ENCODE results near the gene ACAA1.
"Not testable (repeated sequence)": the region's sequence is repeated elsewhere in the genome, so short reads cannot be mapped to it uniquely, and the experiment has no call there.

The ACAA1 gene

DNA sequence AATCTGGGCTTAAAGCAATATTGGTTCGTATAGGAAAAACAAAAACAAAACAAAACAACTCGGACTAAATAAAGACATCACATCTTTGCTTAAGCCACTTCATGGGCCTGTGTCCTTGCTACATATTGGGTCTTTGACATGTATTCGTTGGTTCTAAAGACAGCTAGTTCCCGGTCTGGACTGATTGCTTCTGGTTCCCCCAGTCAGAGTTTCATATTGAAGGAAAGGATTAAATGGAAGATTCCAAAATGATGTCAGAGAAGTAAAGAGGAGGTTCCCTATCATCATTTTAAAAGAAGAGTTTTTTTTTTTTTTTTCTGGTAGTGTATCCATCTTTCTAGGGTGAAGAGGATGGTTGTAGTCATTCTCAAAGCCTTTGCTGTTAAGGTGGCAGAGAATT is 30.7 kb upstream of the ACAA1 start:
- no peak overlapping the region for H3K27ac ChIP-seq
- TF ChIP-seq, protein P1, sequence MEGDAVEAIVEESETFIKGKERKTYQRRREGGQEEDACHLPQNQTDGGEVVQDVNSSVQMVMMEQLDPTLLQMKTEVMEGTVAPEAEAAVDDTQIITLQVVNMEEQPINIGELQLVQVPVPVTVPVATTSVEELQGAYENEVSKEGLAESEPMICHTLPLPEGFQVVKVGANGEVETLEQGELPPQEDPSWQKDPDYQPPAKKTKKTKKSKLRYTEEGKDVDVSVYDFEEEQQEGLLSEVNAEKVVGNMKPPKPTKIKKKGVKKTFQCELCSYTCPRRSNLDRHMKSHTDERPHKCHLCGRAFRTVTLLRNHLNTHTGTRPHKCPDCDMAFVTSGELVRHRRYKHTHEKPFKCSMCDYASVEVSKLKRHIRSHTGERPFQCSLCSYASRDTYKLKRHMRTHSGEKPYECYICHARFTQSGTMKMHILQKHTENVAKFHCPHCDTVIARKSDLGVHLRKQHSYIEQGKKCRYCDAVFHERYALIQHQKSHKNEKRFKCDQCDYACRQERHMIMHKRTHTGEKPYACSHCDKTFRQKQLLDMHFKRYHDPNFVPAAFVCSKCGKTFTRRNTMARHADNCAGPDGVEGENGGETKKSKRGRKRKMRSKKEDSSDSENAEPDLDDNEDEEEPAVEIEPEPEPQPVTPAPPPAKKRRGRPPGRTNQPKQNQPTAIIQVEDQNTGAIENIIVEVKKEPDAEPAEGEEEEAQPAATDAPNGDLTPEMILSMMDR (IDR thresholded peaks at IDR 0.05) = no peak
- TF ChIP-seq ZFX (IDR thresholded peaks at IDR 0.05; ENCODE audit: borderline replicate concordance) = no peak

DNA sequence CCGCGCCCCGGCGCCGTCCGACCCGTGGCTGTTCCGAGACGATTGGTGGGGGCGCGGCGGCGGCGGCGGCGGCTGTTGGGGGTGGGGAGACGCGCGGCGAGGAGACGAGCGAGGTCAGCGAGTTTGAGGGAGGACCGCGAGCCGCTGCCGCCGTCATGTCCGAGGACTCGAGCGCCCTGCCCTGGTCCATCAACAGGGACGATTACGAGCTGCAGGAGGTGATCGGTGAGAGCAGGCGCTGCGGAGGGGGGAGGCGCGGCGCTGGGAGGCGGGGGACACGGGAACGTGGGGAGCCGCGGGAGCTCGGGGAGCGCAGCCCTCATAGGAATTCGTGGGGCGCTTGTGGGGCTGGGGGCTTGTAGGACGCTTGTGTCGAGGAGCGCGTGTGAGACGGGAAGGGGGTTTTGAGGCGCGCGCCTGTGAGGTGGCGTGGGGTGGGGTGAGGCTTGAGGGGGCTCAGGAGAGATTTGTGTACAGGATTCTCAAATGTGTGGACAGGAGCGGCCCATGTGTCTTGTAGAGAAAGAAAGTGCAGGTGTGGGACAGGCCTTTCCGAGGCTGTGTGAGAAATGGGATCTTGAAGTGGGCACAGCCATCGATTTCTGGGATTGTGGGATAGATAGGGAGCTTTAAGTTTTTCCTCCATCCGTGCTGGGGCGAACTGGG is 28.9 kb upstream of the ACAA1 start:
- peak overlapping the region; percentile 93 for H3K27ac ChIP-seq

DNA sequence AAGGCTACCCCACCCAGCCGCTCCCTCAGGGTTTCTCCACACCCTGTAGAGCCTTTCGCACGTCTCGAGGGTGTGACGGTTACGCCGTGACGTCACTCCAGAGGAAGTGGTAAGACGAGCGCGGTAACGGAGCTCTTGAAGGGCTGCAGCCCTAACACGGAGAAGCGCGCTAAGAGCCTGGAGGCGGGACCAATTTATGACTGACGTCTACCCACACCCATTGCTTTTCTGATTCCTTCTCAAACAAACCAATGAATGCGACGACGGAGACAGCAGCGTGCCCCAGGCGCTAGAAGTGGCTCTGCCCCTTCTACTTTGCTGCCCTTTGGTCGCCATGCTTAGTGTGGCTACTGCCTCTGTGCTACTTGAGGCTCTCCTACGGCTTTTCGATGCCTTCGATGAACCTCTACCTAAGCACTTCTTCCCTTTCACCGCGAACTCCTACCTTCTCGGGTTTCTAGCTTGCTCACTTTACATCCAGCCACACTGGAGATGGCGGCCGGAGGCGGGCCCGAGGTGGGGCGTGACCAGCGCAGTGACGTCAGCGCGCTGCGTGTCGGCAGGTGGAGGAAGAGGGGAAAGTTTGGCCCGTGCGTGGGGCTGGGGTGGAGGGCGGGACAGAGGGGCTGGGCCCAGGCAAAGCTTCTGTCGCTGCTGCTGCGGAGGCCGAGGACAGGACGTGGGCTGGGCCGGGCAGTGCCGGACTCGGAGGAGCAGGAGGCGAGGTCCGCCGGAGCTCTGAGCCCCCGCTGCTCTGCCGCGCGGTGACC is 28.2 kb upstream of the ACAA1 start, which contains the start of gene OXSR1:
Gene OXSR1 (plus strand): TSS at position 586 of the 770 bp plus-strand sequence. CDS start 340 bp downstream, outside the sequence.
- peak within 1 kb of the TSS; percentile 93 for H3K27ac ChIP-seq
- TF ChIP-seq, protein P1 (IDR thresholded peaks at IDR 0.05) = no peak
- no peak for TF ChIP-seq ZFX (IDR thresholded peaks at IDR 0.05; ENCODE audit: borderline replicate concordance)

More for the DNA sequence above, 28.9 kb upstream of the ACAA1 start:
- no peak for TF ChIP-seq ZFX (IDR thresholded peaks at IDR 0.05; ENCODE audit: borderline replicate concordance)
- TF ChIP-seq, protein P1 (IDR thresholded peaks at IDR 0.05) = peak; percentile 19

DNA sequence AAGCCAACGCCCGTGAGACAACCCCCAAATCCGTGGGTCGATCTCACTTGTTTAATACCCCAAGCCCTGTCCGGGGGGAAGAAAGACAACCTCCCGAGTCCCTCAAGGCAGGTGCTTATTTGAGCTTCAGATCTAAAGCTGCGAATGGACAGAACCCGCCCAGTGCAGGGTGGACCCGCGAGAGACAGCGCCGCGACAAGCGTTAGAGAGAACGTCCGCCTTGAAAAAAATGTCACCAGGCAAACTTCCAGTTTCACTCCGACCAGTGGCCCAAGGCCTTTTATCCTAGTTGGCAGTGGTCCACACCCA is 27.7 kb upstream of the ACAA1 start:
- peak overlapping the region; percentile 93 for H3K27ac ChIP-seq
- no peak for TF ChIP-seq ZFX (IDR thresholded peaks at IDR 0.05; ENCODE audit: borderline replicate concordance)
- TF ChIP-seq, protein P1 (IDR thresholded peaks at IDR 0.05) = no peak

DNA sequence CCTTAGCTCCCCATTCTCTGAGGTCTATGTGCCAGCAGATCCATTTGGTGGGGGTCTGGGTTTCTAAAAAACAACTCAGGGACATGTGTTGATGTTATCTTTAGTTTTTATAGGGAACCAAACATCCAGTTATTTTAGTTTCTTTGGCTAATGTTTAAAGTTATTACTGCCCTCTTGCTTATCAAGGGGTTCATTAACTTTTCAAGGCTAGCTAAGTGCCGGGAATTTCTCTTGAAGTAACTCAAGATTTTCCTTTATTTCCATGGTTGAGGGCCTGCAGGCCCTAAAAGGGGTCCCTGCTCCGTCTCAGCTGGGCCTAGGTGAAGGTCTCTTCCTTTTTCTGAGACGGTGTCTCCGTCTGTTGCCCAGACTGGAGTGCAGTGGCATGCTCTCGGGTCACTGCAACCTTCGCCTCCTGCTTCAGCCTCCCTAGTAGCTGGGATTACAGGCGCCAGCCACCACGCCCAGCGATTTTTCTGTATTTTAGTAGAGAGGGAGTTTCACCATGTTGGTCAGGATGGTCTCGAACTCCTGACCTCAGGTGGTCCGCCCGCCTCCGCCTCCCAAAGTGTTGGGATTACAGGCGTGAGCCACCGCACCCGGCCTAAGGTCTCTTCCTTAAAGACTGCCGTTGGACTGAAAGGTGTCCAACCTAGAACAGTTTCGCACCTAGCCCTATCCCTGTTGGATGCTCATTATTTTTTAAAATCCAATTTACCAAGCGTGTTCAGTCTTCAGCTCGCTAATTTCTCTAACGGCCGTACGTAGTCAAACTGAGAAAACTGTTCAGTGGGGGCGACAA is 27.1 kb upstream of the ACAA1 start:
- H3K27ac ChIP-seq = peak overlapping the region; percentile 93

DNA sequence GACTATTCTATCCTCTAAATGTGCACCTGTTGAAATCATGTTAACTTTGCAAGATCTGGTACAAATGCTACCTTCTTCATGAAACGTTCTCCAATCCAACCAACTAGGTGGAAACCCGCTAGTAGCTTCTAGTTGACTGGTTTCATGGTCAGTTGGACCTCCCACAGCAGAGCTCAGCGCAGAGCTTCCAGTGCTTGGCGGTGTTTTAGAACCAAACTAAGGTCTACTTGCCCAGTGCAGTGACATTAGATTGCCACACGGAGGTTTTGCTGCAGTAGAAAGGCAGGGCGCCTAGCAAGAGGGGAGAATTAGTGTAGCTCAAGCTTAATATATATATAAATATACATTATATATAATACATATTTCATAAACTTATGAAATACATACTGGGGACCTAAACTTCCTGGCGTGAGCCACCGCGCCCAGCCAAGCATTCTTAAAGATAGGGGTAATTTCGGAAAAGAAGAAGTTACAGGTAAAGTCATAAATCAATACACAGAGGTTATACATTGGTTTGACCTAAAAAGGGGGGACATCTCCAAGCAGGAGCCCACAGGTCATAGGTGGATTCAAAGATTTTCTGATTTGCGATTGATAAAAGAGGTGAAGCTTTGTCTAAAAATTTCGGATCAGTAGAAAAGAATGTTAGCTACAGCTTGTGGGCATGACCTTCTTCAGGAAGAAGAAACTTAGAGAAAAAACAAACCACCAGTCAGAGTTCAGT is 26.4 kb upstream of the ACAA1 start:
- TF ChIP-seq, protein P1 (IDR thresholded peaks at IDR 0.05) = peak; percentile 17
- no peak for TF ChIP-seq ZFX (IDR thresholded peaks at IDR 0.05; ENCODE audit: borderline replicate concordance)
- H3K27ac ChIP-seq = peak overlapping the region; percentile 93; the same call in 1 of the 2 replicates

More for the DNA sequence above, 27.1 kb upstream of the ACAA1 start:
- no peak for TF ChIP-seq ZFX (IDR thresholded peaks at IDR 0.05; ENCODE audit: borderline replicate concordance)
- TF ChIP-seq, protein P1 (IDR thresholded peaks at IDR 0.05) = no peak

DNA sequence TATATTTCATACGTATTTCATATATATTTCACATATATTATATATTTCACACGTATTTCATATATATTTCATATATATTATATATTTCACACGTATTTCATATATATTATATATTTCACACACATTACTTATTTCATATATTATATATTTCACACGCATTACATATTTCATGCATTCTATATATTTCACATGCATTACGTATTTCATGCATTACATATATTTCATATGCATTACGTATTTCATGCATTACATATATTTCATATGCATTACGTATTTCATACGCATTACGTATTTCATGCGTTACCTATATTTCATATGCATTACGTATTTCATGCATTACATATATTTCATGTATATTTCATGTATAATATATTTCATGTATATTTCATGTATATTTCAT is 23.8 kb upstream of the ACAA1 start:
- not testable (repeated sequence) for H3K27ac ChIP-seq
